HepG2 (cell line): ENCODE results near the gene FRMD4A. TPM values are rescaled to one million over a fixed set of nuclear protein-coding genes. Genes with fewer than 3 reads are reported as not detected.

Source experiments
- ATAC-seq: fragments of 200-7000 bp; cut with Tn5 transposase; 3 replicates; pipeline ENCODE4 v1.9.1; 2020; ENCODE audit warnings: mild to moderate bottlenecking, moderate library complexity
- BruUV-seq: library from RNA; stranded (reverse); fragments of 400-500 nt; replicated peaks from 2 replicates; lab custom pipeline; 2021; lab: Mats Ljungman, UMichigan
- CTCF ChIA-PET: fragments of 300-600 bp; formaldehyde crosslinking; extraction: SDS; loops from one replicate; lab custom pipeline; 2021; ENCODE audit warnings: low total read pairs, inconsistent platforms, low intra/inter-chr PET ratio; lab: Yijun Ruan, JAX
- POLR2A ChIA-PET: fragments of 350-600 bp; sonication (Branson Sonifier 250); formaldehyde crosslinking; loops from one replicate; lab custom pipeline; 2020; ENCODE audit warnings: antibody characterized with exemption, inconsistent platforms; lab: Yijun Ruan, JAX
- DNase-seq: peaks from one replicate; pipeline ENCODE4 v3.0.0-alpha.2; 2015; ENCODE audit warnings: low spot score
- FAIRE-seq: peaks from 3 replicates; lab custom pipeline; 2011; peaks lifted over from hg19 to GRCh38; lab: Jason Lieb, UNC
- H2AFZ ChIP-seq: one replicate; pipeline ENCODE4 v1.6.1; 2011; ENCODE audit warnings: low read length, inconsistent platforms
- H3K27ac ChIP-seq: fragments of 300-600 bp; 3 replicates; pipeline ENCODE4 v1.8.0; 2011; ENCODE audit warnings: mixed run types, mild to moderate bottlenecking, mixed read lengths, low read length, inconsistent platforms; ENCODE audit not compliant: insufficient read depth; ENCODE audit errors: extremely low read length
- H3K27me3 ChIP-seq, 2 experiments: fragments of 200-600 bp in 1 of 2; 2 replicates in 1 of 2; 3 replicates in 1 of 2; pipeline versions ENCODE4 v1.6.0 to v1.8.0; 2011; ENCODE audit warnings: low read length in 2 of 2, mild to moderate bottlenecking in 2 of 2, moderate library complexity in 2 of 2, inconsistent platforms in 1 of 2; ENCODE audit not compliant: insufficient read depth in 2 of 2, control insufficient read depth in 1 of 2
- H3K36me3 ChIP-seq, 2 experiments: fragments of 200-600 bp in 1 of 2; replicated peaks in 1 of 2; 2 replicates in 1 of 2; 3 replicates in 1 of 2; pipeline versions ENCODE4 v1.5.1 to v1.8.0; 2011; ENCODE audit warnings: low read length in 2 of 2, inconsistent platforms in 1 of 2; ENCODE audit not compliant: insufficient read depth in 2 of 2, control insufficient read depth in 1 of 2
- H3K4me1 ChIP-seq: 2 replicates; pipeline ENCODE4 v1.5.1; 2012; ENCODE audit warnings: low read length, inconsistent platforms; ENCODE audit not compliant: insufficient read depth
- H3K4me2 ChIP-seq: 2 replicates; pipeline ENCODE4 v1.6.0; 2011; ENCODE audit warnings: low read depth, low read length, inconsistent platforms
- H3K4me3 ChIP-seq, 3 experiments: fragments of 200-600 bp in 1 of 3; sonication (generic), shearing (Covaris generic) in 1 of 3; replicated peaks in 1 of 3; 2 replicates each; pipeline ENCODE4 v1.5.1; 2011 to 2016; ENCODE audit warnings: low read length in 3 of 3, inconsistent platforms in 2 of 3, low read depth in 2 of 3, mild to moderate bottlenecking in 2 of 3, control low read depth in 1 of 3, mixed read lengths in 1 of 3; ENCODE audit not compliant: insufficient read depth in 1 of 3
- H3K79me2 ChIP-seq: one replicate; pipeline ENCODE4 v1.6.1; 2011; ENCODE audit warnings: low read length, inconsistent platforms; ENCODE audit not compliant: insufficient read depth
- H3K9ac ChIP-seq: 2 replicates; pipeline ENCODE4 v1.6.0; 2011; ENCODE audit warnings: mild to moderate bottlenecking, low read depth, low read length, inconsistent platforms; ENCODE audit not compliant: insufficient read depth
- H3K9me3 ChIP-seq: 2 replicates; pipeline ENCODE4 v1.5.1; 2012; ENCODE audit warnings: mild to moderate bottlenecking, low read length
- H4K20me1 ChIP-seq: 2 replicates; pipeline ENCODE4 v1.6.0; 2011; ENCODE audit warnings: inconsistent platforms, mild to moderate bottlenecking, low read length, moderate library complexity; ENCODE audit not compliant: insufficient read depth
- CREM ChIP-seq, 2 experiments: sonication (generic) in 1 of 2; formaldehyde crosslinking in 1 of 2; IDR thresholded peaks; 2 replicates each; pipeline versions ENCODE4 v1.4.0 to v1.6.1; 2016 to 2020; ENCODE audit warnings: antibody characterized with exemption in 1 of 2, mild to moderate bottlenecking in 1 of 2, missing genetic modification reagents in 1 of 2
- KDM3A ChIP-seq: IDR thresholded peaks from 2 replicates; pipeline ENCODE4 v1.6.1; 2018; ENCODE audit warnings: low read depth, missing compliant biosample characterization
- ZBTB7A ChIP-seq: sonication (generic); formaldehyde crosslinking; IDR thresholded peaks from 2 replicates; pipeline ENCODE4 v1.8.0; 2022; ENCODE audit warnings: mild to moderate bottlenecking, missing genetic modification reagents
- ZNF136 ChIP-seq: sonication (generic); formaldehyde crosslinking; IDR thresholded peaks from 2 replicates; pipeline ENCODE4 v1.8.1; 2022; ENCODE audit warnings: low read depth, mild to moderate bottlenecking, moderate library complexity, missing genetic modification reagents
- ZNF703 ChIP-seq: sonication (generic); formaldehyde crosslinking; IDR thresholded peaks from 2 replicates; pipeline ENCODE4 v1.5.1; 2020; ENCODE audit warnings: missing genetic modification reagents, mild to moderate bottlenecking, moderate library complexity, borderline replicate concordance
- ZNF792 ChIP-seq: IDR thresholded peaks from 2 replicates; pipeline ENCODE4 v1.6.1; 2016
- WGBS: methylation state at CpG from one replicate; pipeline ENCODE4 v1.1.6; 2017; ENCODE audit warnings: low lambda C conversion rate; 5-methylcytosine and 5-hydroxymethylcytosine counted together
- in situ Hi-C: cut with HindIII; loops from 2 replicates; pipeline ENCODE4 v1.10.0; 2017; ENCODE audit warnings: low pct_unique_long_range_greater_than_20kb; ENCODE audit not compliant: extremely low pct_ligation_motif_present
- intact Hi-C: fragments of 100-400 bp; cut with micrococcal nuclease; formaldehyde crosslinking; loops from one replicate; pipeline ENCODE4 v1.10.0; 2022; ENCODE audit not compliant: unreplicated experiment
- polyA plus RNA-seq, 8 experiments: library from polyadenylated mRNA; depleted of rRNA in 3 of 8; stranded (reverse) in 7 of 8; unstranded in 1 of 8; fragments of >200 nt; fragmentation: Illumina TruSeq in 4 of 8; extraction: Trizol in 4 of 8; gene quantifications; 2 replicates each; pipeline versions ENCODE4 v1.2.1 to v1.2.3, GENCODE V29; 2011 to 2016; ENCODE audit warnings: low read depth in 4 of 8, missing spikeins in 1 of 8, mixed read lengths in 1 of 8; ENCODE audit not compliant: insufficient read depth in 1 of 8
- total RNA-seq, 5 experiments: library from RNA; depleted of rRNA; stranded (reverse); fragments of >200 nt; fragmentation: Illumina TruSeq; extraction: Trizol; gene quantifications; 2 replicates each; pipeline ENCODE4 v1.2.3, GENCODE V29; 2016; ENCODE audit warnings: low read depth in 1 of 5
- TF ChIP-seq, protein P1 (sequence below): sonication (generic); formaldehyde crosslinking; IDR thresholded peaks from 2 replicates; pipeline ENCODE4 v1.4.0; 2020; ENCODE audit warnings: mild to moderate bottlenecking, missing genetic modification reagents, borderline replicate concordance

FRMD4A gene
- total and polyA plus RNA-seq, 2 of the 13 experiments (the other 11 are each of a cell fraction or from before 2014, with no cell fraction given), result 0.09 to 0.26 TPM

DNA sequence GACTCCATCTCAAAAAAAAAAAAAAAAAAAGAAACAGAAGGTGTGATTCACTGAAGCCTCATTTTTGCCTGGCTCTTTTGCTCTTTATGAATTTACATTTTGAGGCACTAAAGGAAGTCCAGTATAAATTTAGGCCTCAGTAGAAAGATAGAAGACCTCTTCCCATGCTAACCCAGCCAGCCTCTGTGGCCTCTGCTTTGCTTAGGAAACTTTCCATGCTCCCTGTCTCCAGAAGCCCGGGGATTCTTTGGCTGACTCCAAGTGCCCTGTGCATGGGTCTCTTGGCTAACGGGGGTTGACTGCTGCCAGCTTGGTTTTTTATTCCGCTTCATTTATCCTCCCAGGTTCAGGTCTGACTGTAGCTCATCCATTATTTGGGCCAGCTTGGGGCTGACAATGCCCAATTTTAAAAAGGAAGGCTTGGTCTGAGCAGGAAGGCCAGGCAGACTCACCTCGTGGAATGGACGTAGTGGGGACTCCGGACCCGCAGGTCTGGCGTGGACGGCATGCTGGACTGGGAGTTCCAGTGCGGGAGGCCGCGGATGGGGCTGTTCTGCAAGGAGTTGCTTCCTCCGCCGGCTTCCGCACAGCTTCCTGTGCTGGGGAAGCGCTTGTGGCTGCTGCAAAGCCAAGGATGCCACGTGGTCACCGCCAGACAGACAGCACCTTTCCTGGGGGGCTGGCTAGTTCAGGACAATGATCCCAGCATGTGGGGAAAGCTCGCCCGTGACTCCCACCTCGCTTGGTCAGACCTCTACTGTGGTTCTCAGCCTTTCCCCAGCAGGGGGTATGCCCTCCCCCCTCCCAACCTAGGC, 671.6 kb downstream of the FRMD4A start:
- Histone ChIP-seq H3K9ac (no peak overlapping the region), H2AFZ (no peak overlapping the region), H3K36me3 (no peaks in the 10 kb centered on the region), H3K4me2 (no peak overlapping the region), H3K4me1 (no peaks in the 10 kb centered on the region), H3K27ac (no peak overlapping the region), H3K4me3 (no peak overlapping the region), H4K20me1 (no peaks in the 10 kb centered on the region), H3K79me2 (no peaks in the 10 kb centered on the region), H3K27me3 (no peaks in the 10 kb centered on the region), H3K9me3 (no peaks in the 10 kb centered on the region)
- POLR2A ChIA-PET, result no interaction called here
- ATAC-seq (no peak), FAIRE-seq (no peak), DNase-seq (no peak)
- TF ChIP-seq ZNF136 (CRISPR knock-in tag) (no peak), CREM (IDR thresholded peaks at IDR 0.05) (no peak), CREM (CRISPR knock-in tag; IDR thresholded peaks at IDR 0.05) (no peak), ZBTB7A (CRISPR knock-in tag) (no peak), ZNF703 (CRISPR knock-in tag) (no peak), KDM3A (no peak), ZNF792 (CRISPR knock-in tag) (no peak)
- TF ChIP-seq, protein P1, sequence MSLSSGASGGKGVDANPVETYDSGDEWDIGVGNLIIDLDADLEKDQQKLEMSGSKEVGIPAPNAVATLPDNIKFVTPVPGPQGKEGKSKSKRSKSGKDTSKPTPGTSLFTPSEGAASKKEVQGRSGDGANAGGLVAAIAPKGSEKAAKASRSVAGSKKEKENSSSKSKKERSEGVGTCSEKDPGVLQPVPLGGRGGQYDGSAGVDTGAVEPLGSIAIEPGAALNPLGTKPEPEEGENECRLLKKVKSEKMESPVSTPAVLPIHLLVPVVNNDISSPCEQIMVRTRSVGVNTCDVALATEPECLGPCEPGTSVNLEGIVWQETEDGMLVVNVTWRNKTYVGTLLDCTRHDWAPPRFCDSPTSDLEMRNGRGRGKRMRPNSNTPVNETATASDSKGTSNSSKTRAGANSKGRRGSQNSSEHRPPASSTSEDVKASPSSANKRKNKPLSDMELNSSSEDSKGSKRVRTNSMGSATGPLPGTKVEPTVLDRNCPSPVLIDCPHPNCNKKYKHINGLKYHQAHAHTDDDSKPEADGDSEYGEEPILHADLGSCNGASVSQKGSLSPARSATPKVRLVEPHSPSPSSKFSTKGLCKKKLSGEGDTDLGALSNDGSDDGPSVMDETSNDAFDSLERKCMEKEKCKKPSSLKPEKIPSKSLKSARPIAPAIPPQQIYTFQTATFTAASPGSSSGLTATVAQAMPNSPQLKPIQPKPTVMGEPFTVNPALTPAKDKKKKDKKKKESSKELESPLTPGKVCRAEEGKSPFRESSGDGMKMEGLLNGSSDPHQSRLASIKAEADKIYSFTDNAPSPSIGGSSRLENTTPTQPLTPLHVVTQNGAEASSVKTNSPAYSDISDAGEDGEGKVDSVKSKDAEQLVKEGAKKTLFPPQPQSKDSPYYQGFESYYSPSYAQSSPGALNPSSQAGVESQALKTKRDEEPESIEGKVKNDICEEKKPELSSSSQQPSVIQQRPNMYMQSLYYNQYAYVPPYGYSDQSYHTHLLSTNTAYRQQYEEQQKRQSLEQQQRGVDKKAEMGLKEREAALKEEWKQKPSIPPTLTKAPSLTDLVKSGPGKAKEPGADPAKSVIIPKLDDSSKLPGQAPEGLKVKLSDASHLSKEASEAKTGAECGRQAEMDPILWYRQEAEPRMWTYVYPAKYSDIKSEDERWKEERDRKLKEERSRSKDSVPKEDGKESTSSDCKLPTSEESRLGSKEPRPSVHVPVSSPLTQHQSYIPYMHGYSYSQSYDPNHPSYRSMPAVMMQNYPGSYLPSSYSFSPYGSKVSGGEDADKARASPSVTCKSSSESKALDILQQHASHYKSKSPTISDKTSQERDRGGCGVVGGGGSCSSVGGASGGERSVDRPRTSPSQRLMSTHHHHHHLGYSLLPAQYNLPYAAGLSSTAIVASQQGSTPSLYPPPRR (CRISPR knock-in tag), result no peak
- in situ Hi-C loops, result loop anchor here (5.0 kb wide), 1 partner anchor 118 kb away; no protein-coding TSS in a partner anchor
- WGBS, result 89% methylated on average over 19 of the region's 21 CpGs
- CTCF ChIA-PET, result interaction anchor here (0.7 to 3.6 kb wide), 3 partner anchors 114 to 119 kb away, joined by 3 to 60 read pairs (median 3); no protein-coding TSS in a partner anchor
- no TSS peak for BruUV-seq
- intact Hi-C loops, result no loop called here
